Panc1 (cell line): Measurements from ENCODE around the gene CES1. TPM values are rescaled to one million over a fixed set of nuclear protein-coding genes. Genes with fewer than 3 reads are reported as not detected.

Experiments used
- ATAC-seq: fragments of 200-7000 bp; cut with Tn5 transposase; 2 replicates; pipeline ENCODE4 v1.9.1; 2020; ENCODE audit warnings: mild to moderate bottlenecking, moderate library complexity
- BruUV-seq: library from RNA; stranded (reverse); fragments of 400-500 nt; replicated peaks from 2 replicates; lab custom pipeline; 2021; lab: Mats Ljungman, UMichigan
- CTCF ChIA-PET: fragments of 300-600 bp; sonication (Branson Sonifier 250); formaldehyde crosslinking; loops from one replicate; lab custom pipeline; 2022; ENCODE audit warnings: antibody characterized with exemption; lab: Charles Lee
- POLR2A ChIA-PET: fragments of 300-600 bp; sonication (Branson Sonifier 250); formaldehyde crosslinking; loops from one replicate; lab custom pipeline; 2022; ENCODE audit warnings: antibody characterized with exemption; lab: Charles Lee
- DNase-seq: peaks from one replicate; pipeline ENCODE4 v3.0.0-alpha.2; 2010; ENCODE audit warnings: low read depth, low spot score
- H3K27ac ChIP-seq: 2 replicates; pipeline ENCODE4 v1.5.1; 2011; ENCODE audit warnings: mild to moderate bottlenecking, low read length, inconsistent platforms
- H3K27me3 ChIP-seq: fragments of 200-500 bp; sonication (Bioruptor generic); 2 replicates; pipeline ENCODE4 v1.6.0; 2014; ENCODE audit warnings: low read length, inconsistent platforms; ENCODE audit not compliant: control insufficient read depth, insufficient read depth
- H3K36me3 ChIP-seq: fragments of 200-500 bp; sonication (Bioruptor generic); 2 replicates; pipeline ENCODE4 v1.5.1; 2014; ENCODE audit warnings: inconsistent platforms, mild to moderate bottlenecking, low read length, moderate library complexity; ENCODE audit not compliant: control insufficient read depth, insufficient read depth
- H3K4me1 ChIP-seq: 2 replicates; pipeline ENCODE4 v1.5.1; 2011; ENCODE audit warnings: inconsistent platforms, mild to moderate bottlenecking, low read length, moderate library complexity; ENCODE audit not compliant: control insufficient read depth, insufficient read depth
- H3K4me3 ChIP-seq, 2 experiments: 2 replicates each; pipeline ENCODE4 v1.5.1; 2011 to 2012; ENCODE audit warnings: low read depth in 2 of 2, low read length in 2 of 2, mild to moderate bottlenecking in 2 of 2, inconsistent platforms in 1 of 2, moderate library complexity in 1 of 2
- H3K9me3 ChIP-seq: fragments of 200-500 bp; sonication (Bioruptor generic); 2 replicates; pipeline ENCODE4 v1.5.1; 2014; ENCODE audit warnings: low read depth, mild to moderate bottlenecking, inconsistent platforms, low read length, moderate library complexity; ENCODE audit not compliant: control insufficient read depth, insufficient read depth
- POLR2AphosphoS5 ChIP-seq: IDR thresholded peaks from 2 replicates; pipeline ENCODE4 v1.6.1; 2012; ENCODE audit warnings: mild to moderate bottlenecking, low read depth, low read length, moderate library complexity
- SIN3A ChIP-seq: IDR thresholded peaks from 2 replicates; pipeline ENCODE4 v1.6.1; 2012; ENCODE audit warnings: low read depth, mild to moderate bottlenecking, low read length, moderate library complexity, borderline replicate concordance; ENCODE audit not compliant: insufficient read depth
- TCF7L2 ChIP-seq: IDR thresholded peaks from 2 replicates; pipeline ENCODE4 v1.6.1; 2011; ENCODE audit warnings: mild to moderate bottlenecking, low read depth, low read length, inconsistent platforms
- in situ Hi-C: cut with HindIII; loops from 2 replicates; pipeline ENCODE4 v1.10.0; 2016; ENCODE audit warnings: low sequenced_read_pairs, low pct_unique_long_range_greater_than_20kb
- intact Hi-C: fragments of 100-400 bp; cut with micrococcal nuclease; formaldehyde crosslinking; loops from one replicate; pipeline ENCODE4 v1.10.0; 2022; ENCODE audit not compliant: unreplicated experiment
- total RNA-seq: library from RNA; stranded (reverse); gene quantifications from one replicate; pipeline ENCODE4 v1.2.1, GENCODE V29; 2021; ENCODE audit not compliant: unreplicated experiment
- TF ChIP-seq, protein P1 (sequence below): fragments of 450-650 bp; IDR thresholded peaks from 2 replicates; pipeline ENCODE4 v1.5.1; 2017; ENCODE audit warnings: mild to moderate bottlenecking
- TF ChIP-seq, protein P2 (sequence below), 2 experiments: IDR thresholded peaks; 2 replicates each; pipeline ENCODE4 v1.6.1; 2011 to 2012; ENCODE audit warnings: low read depth in 2 of 2, control low read depth in 1 of 2, low read length in 1 of 2, mild to moderate bottlenecking in 1 of 2, moderate library complexity in 1 of 2; ENCODE audit not compliant: insufficient read depth in 1 of 2

CES1 gene
- total RNA-seq, 1 experiment from 2014 or later = 27.5 TPM

DNA sequence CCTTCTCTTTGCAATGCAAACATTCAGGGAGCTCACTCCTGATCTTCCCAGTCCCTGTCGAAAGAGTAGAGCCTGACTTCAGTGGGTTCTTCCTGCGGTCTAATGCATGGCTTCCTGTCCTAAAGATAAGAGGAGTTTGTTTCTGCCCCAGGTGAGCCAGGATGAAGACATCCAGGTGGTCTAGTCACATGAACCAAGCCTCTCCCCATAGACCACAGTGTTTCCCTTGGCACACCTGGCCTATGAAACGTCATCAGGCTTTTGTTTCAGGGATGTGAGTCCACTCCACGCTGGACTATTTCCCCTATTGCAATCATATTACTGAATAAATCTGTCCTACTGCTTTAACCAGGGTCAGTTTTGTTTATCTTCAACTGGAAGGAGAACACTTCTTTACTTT is 21.1 kb downstream of the CES1 start:
- DNase-seq (no peak), ATAC-seq (no peak)
- in situ Hi-C loops (no loop called here), intact Hi-C loops (no loop called here)
- POLR2A ChIA-PET = no interaction called here
- BruUV-seq = no TSS peak
- no peaks in the 10 kb centered on the region for H3K4me1 ChIP-seq
- H3K27me3 ChIP-seq = no peaks in the 10 kb centered on the region
- no peaks in the 10 kb centered on the region for H3K36me3 ChIP-seq
- H3K9me3 ChIP-seq = no peaks in the 10 kb centered on the region
- no peak overlapping the region for H3K4me3 ChIP-seq
- TF ChIP-seq, protein P1, sequence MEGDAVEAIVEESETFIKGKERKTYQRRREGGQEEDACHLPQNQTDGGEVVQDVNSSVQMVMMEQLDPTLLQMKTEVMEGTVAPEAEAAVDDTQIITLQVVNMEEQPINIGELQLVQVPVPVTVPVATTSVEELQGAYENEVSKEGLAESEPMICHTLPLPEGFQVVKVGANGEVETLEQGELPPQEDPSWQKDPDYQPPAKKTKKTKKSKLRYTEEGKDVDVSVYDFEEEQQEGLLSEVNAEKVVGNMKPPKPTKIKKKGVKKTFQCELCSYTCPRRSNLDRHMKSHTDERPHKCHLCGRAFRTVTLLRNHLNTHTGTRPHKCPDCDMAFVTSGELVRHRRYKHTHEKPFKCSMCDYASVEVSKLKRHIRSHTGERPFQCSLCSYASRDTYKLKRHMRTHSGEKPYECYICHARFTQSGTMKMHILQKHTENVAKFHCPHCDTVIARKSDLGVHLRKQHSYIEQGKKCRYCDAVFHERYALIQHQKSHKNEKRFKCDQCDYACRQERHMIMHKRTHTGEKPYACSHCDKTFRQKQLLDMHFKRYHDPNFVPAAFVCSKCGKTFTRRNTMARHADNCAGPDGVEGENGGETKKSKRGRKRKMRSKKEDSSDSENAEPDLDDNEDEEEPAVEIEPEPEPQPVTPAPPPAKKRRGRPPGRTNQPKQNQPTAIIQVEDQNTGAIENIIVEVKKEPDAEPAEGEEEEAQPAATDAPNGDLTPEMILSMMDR = no peak
- TF ChIP-seq SIN3A = no peak
- TF ChIP-seq, protein P2, sequence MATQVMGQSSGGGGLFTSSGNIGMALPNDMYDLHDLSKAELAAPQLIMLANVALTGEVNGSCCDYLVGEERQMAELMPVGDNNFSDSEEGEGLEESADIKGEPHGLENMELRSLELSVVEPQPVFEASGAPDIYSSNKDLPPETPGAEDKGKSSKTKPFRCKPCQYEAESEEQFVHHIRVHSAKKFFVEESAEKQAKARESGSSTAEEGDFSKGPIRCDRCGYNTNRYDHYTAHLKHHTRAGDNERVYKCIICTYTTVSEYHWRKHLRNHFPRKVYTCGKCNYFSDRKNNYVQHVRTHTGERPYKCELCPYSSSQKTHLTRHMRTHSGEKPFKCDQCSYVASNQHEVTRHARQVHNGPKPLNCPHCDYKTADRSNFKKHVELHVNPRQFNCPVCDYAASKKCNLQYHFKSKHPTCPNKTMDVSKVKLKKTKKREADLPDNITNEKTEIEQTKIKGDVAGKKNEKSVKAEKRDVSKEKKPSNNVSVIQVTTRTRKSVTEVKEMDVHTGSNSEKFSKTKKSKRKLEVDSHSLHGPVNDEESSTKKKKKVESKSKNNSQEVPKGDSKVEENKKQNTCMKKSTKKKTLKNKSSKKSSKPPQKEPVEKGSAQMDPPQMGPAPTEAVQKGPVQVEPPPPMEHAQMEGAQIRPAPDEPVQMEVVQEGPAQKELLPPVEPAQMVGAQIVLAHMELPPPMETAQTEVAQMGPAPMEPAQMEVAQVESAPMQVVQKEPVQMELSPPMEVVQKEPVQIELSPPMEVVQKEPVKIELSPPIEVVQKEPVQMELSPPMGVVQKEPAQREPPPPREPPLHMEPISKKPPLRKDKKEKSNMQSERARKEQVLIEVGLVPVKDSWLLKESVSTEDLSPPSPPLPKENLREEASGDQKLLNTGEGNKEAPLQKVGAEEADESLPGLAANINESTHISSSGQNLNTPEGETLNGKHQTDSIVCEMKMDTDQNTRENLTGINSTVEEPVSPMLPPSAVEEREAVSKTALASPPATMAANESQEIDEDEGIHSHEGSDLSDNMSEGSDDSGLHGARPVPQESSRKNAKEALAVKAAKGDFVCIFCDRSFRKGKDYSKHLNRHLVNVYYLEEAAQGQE (IDR thresholded peaks at IDR 0.05; ENCODE audit: insufficient read depth in 1 of 2, low read depth in 2 of 2, low read length in 1 of 2) = no peak
- TF ChIP-seq TCF7L2 = no peak
- no peak overlapping the region for H3K27ac ChIP-seq
- CTCF ChIA-PET = no interaction called here

DNA sequence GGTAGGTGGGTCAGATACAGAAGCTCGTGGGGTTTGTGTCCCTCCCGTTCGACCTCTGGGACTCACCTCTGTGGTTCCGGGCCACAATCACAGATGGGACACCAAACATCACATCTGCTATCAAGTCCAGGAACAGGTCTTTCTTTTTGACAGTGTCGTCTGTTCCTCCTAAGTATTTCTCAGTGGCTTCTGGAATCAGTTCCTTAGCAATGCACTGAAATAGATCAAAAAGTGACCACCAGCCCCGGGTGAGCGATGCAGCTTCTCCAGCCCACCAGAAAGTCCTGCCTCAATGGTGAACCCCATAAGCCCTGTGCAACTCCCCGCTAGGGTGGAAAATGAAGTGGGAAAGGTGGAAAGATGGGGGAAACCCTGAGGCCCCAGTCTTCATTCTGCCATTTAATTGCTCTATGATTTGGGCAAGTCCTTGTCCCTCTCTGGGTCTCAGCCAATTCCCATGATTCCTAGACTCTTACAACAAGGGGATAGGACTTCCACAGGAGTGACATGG is 22.4 kb downstream of the CES1 start:
- POLR2A ChIA-PET = no interaction called here
- no TSS peak for BruUV-seq
- Histone ChIP-seq H3K27me3 (no peaks in the 10 kb centered on the region), H3K4me1 (no peaks in the 10 kb centered on the region), H3K27ac (no peak overlapping the region), H3K4me3 (no peak overlapping the region), H3K36me3 (no peaks in the 10 kb centered on the region), H3K9me3 (no peaks in the 10 kb centered on the region)
- DNase-seq (no peak), ATAC-seq (no peak)
- no peak for TF ChIP-seq POLR2AphosphoS5
- TF ChIP-seq TCF7L2 = no peak
- no peak for TF ChIP-seq SIN3A
- TF ChIP-seq, protein P2 (IDR thresholded peaks at IDR 0.05; ENCODE audit: insufficient read depth in 1 of 2, low read depth in 2 of 2, low read length in 1 of 2) = no peak
- TF ChIP-seq, protein P1 = no peak
- in situ Hi-C loops = no loop called here
- intact Hi-C loops = no loop called here
- CTCF ChIA-PET = no interaction called here
